ENCODE measurements around the gene ENPEP. TPM values are rescaled to one million over a fixed set of nuclear protein-coding genes. Genes with fewer than 3 reads are reported as not detected.
A peak's percentile ranks its signal among the peaks of the same experiment; 100 is the strongest.

The ENPEP gene
- total RNA-seq, 2 experiments from 2014 or later: 0.53 TPM; not detected in 1

DNA sequence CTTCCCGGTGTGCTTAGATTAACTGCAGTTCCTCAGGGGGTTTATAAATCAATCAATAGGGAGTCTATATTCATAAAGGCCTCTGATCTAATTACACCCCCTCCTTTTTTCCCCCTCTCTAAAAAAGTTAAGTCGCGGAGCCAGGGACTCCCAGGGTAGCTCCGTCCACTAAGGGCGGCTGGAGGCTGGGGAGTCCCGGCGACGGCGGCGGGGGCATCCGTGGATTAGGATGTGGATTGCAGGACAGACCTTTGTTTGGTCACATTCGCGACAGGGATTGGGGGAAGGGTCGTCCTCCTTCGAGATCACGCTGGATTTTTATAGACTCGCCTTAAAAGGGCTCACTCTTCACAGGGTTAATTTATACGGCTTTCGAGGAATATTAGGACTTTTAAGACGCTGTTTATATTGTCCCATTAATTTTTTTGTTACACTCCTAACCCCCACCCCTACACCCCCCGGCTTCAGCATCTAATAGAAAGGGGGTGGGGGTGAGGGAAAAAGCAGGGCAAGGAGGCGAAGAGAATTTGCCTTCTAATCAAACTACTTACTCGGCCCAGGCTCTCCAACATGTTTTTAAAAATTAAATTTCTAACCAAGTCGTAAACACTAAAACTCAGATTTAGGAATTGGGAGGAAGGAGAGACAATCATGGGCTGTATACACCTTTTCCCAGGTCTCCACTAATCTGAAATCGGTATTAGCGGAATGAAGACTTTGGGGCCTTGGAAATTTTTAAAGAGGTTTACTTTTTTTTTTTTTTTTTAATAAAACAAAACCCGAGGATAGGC, 138.4 kb downstream of the ENPEP start:
- ChIA-PET CTCF (no interaction called here), POLR2A (no interaction called here)
- DNase-seq: no peak
- H3K27ac Mint-ChIP-seq: no peak overlapping the region
- peaks cover 7% of the 10 kb centered on the region for H3K9me3 Mint-ChIP-seq (ENCODE audit: insufficient read depth)
- ATAC-seq: no peak
- H3K4me3 Mint-ChIP-seq: peak overlapping the region; percentile 12
- no peaks in the 10 kb centered on the region for H3K4me1 Mint-ChIP-seq (ENCODE audit: low read depth)
- H3K27me3 Mint-ChIP-seq (ENCODE audit: low read depth): peaks cover 82% of the 10 kb centered on the region
- H3K36me3 Mint-ChIP-seq (ENCODE audit: low read depth): peaks cover 14% of the 10 kb centered on the region

Other genes with a start within 250 kb of the ENPEP start
- not detected for gene PITX2, start 146.9 kb downstream of the ENPEP start, total RNA-seq

All from activated CD8-positive, alpha-beta T cell treated with anti-CD3 and anti-CD28 coated beads, Interleukin-2, amount 10 ng/mL, durations not matched to agents 7 days and 5 days (primary cell).